ENCODE results near the gene PRDM12. TPM values are rescaled to one million over a fixed set of nuclear protein-coding genes. Genes with fewer than 3 reads are reported as not detected.
A peak's percentile ranks its signal among the peaks of the same experiment; 100 is the strongest.

The PRDM12 gene
- total and polyA plus RNA-seq, 2 donors, result not detected

DNA sequence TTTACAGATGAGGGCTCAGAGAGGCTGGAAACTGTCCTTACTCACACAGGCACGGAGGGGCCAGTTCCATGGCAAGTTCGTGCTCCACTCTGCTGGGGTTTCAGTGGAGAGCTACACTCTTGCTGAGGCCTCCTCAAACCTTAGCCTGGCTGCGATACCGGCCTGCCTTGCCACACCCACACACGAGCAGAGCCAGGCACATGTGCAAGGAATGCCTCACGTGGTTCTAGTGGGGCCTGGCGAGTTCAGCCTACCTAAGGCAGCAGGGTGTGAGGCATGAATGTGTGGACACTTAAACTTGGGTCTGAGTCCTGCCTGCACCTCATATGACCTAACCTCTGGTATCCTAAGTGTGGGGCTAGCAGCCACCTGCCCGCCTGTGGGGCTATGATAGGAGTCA lies 21.5 kb upstream of the PRDM12 start:
- peaks cover 1% of the 10 kb centered on the region for H3K36me3 ChIP-seq (ENCODE audit: insufficient read depth)
- no peaks in the 10 kb centered on the region for H3K4me1 ChIP-seq (ENCODE audit: insufficient read depth)
- H3K27ac ChIP-seq (ENCODE audit: low read depth), result no peak overlapping the region
- H3K4me3 ChIP-seq (ENCODE audit: low read depth, low read length), result no peak overlapping the region
- WGBS, result 77% methylated on average over 8 of the region's 8 CpGs
- no peak for DNase-seq (ENCODE audit: extremely low spot score)

GRCh38 chr9:130651221-130651620 lies 13.2 kb upstream of the PRDM12 start:
- no peak for DNase-seq (ENCODE audit: extremely low spot score)
- H3K27ac ChIP-seq (ENCODE audit: low read depth), result no peak overlapping the region
- no peak overlapping the region for H3K4me3 ChIP-seq (ENCODE audit: low read depth, low read length)
- H3K4me1 ChIP-seq (ENCODE audit: insufficient read depth), result no peaks in the 10 kb centered on the region
- 79% methylated on average over 15 of the region's 15 CpGs for WGBS
- H3K36me3 ChIP-seq (ENCODE audit: insufficient read depth), result no peaks in the 10 kb centered on the region

GRCh38 chr9:130651752-130652151 lies 12.6 kb upstream of the PRDM12 start:
- DNase-seq (ENCODE audit: extremely low spot score), result no peak
- 94% methylated on average over 18 of the region's 18 CpGs for WGBS
- Histone ChIP-seq H3K4me1 (ENCODE audit: insufficient read depth) (no peaks in the 10 kb centered on the region), H3K36me3 (ENCODE audit: insufficient read depth) (no peaks in the 10 kb centered on the region), H3K4me3 (ENCODE audit: low read depth, low read length) (no peak overlapping the region), H3K27ac (ENCODE audit: low read depth) (no peak overlapping the region)

GRCh38 chr9:130654879-130655278 lies 9.5 kb upstream of the PRDM12 start:
- Histone ChIP-seq H3K4me1 (ENCODE audit: insufficient read depth) (no peaks in the 10 kb centered on the region), H3K36me3 (ENCODE audit: insufficient read depth) (no peaks in the 10 kb centered on the region), H3K4me3 (ENCODE audit: low read depth, low read length) (no peak overlapping the region), H3K27ac (ENCODE audit: low read depth) (no peak overlapping the region)
- 80% methylated on average over 6 of the region's 6 CpGs for WGBS
- DNase-seq (ENCODE audit: extremely low spot score), result no peak

DNA sequence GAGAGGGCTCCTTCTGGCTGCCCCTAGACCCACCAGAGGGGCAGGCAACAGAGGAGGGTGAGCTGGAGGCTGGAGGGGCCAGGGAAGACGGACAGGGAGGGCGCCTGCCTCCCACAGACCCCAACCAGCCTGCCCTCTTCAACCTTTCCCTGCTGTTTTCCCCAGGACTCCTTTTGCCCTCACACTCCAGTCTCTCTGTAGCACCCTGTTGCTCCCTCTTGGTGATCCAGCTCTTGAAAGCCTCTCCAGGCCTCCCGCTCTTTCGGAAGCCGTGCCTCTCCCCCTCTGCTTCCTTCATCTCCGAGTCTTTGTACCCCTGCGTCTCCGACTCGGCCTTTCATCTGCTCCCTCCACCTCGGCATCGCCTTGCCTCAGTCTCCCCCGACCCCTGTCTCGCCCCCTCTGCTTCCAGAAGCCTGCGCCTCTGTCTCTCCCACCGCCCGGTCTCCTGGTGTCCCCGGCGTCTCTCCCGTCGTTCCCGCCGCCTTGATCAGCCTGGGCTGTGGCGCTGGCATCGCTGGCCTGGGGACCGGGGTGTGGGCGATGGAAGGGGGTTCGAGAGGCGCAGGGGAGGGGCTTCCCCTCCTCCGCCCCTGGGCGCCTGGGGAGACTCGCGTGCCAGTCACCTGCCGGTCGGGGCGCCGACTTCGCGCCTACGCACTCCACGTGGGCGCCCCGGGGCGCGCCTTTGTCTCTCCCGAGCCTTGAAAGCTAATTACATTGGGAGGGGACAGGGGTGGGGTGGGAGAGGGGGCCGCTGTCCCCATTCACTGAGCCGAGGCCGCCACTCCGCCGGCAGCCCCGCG lies 5.3 kb upstream of the PRDM12 start:
- 10% methylated on average over 52 of the region's 52 CpGs for WGBS
- Histone ChIP-seq H3K27ac (ENCODE audit: low read depth) (no peak overlapping the region), H3K4me1 (ENCODE audit: insufficient read depth) (no peaks in the 10 kb centered on the region), H3K4me3 (ENCODE audit: low read depth, low read length) (no peak overlapping the region), H3K36me3 (ENCODE audit: insufficient read depth) (no peaks in the 10 kb centered on the region)
- no peak for DNase-seq (ENCODE audit: extremely low spot score)

DNA sequence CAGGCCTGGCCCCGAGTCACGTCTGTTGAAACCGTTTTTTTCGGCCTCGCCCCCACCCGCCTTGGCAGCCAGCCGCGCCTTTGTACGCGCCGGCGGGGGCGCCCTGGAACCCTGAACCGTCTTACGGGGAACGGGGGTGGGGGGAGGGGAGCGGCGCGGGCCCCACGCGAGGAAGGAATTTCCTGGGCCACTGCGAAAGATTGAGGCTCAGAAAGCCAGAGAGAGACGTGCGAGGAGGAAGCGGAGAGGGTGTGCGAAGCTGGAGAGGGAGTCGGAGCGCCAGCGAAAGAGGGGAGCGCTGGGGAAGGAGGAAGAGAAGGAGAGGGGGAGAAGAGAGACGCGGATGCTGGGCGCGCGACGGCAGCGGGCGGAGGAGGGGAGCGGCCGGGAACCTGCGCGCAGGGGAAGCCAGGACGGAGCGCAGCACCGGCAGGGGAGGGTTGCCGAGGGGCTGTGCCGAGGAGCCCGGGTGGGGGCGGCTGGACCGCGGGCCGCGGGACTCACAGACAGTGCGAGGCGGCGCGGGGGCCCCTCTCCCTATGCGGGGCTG lies 4.6 kb upstream of the PRDM12 start:
- Histone ChIP-seq H3K36me3 (ENCODE audit: insufficient read depth) (no peaks in the 10 kb centered on the region), H3K27ac (ENCODE audit: low read depth) (no peak overlapping the region), H3K4me1 (ENCODE audit: insufficient read depth) (no peaks in the 10 kb centered on the region), H3K4me3 (ENCODE audit: low read depth, low read length) (no peak overlapping the region)
- 2% methylated on average over 58 of the region's 58 CpGs for WGBS
- no peak for DNase-seq (ENCODE audit: extremely low spot score)

DNA sequence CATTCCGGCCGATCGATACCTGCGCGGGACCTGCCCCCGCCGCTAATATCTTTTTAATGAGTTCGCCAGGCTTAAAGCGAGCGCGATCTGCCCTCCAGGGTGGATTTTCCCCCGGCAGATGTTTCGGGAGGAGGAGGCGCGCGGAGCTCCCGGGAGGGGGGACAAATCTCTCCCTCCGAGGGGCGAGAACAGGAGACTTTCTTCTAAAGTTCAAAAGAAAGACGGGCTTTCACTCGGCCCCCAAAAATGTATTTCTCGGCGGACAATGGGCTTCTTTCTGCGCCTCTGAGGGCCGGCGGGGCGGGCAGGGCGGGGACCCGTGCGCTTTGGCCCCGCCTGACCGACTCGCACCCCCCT lies 4.1 kb upstream of the PRDM12 start:
- DNase-seq (ENCODE audit: extremely low spot score), result no peak
- 1% methylated on average over 33 of the region's 33 CpGs for WGBS
- no peaks in the 10 kb centered on the region for H3K36me3 ChIP-seq (ENCODE audit: insufficient read depth)
- peak overlapping the region; percentile 34 for H3K4me3 ChIP-seq (ENCODE audit: low read depth, low read length)
- no peaks in the 10 kb centered on the region for H3K4me1 ChIP-seq (ENCODE audit: insufficient read depth)
- H3K27ac ChIP-seq (ENCODE audit: low read depth), result no peak overlapping the region

- WGBS, result 1% methylated on average over 82 of the region's 82 CpGs
- no peaks in the 10 kb centered on the region for H3K4me1 ChIP-seq (ENCODE audit: insufficient read depth)
- no peak overlapping the region for H3K27ac ChIP-seq (ENCODE audit: low read depth)
- no peak for DNase-seq (ENCODE audit: extremely low spot score)
- H3K36me3 ChIP-seq (ENCODE audit: insufficient read depth), result no peaks in the 10 kb centered on the region
- H3K4me3 ChIP-seq (ENCODE audit: low read depth, low read length), result peak overlapping the region; percentile 34
These were observed 3.5 kb upstream of the PRDM12 start for GRCh38 chr9:130660683-130661450.

DNA sequence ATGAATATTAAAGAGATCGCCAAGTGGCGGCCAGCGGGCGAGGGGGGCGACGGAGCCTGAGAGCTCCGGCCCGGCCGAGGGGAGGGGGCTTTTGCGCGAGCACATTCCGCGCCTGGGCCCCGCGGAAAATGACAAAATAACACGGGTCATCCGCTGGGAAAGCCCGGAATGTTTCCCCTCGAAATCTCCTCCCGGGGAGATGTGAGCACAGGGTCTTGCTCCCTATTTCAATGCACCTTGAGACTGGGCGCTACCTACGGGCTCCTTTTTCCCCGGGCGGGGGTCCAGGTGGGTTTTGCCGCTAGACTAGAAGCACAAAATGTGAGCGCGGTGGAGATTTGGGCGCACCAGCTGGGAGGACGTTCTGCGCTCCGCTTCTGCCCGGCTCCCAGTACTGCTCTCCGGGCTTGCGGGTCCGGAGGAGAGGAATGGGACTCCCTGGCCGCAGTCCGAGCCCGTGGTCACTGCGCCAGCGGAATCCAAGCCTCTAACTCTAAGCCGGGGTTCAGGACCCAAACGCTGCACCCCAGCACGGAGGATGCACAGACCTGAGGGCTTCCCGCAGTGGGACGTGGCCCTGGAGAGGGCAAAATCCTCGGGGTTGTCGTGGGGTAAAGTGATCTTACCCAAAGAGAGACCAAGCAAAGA lies 2.8 kb upstream of the PRDM12 start:
- WGBS, result 3% methylated on average over 47 of the region's 47 CpGs
- Histone ChIP-seq H3K27ac (ENCODE audit: low read depth) (no peak overlapping the region), H3K4me1 (ENCODE audit: insufficient read depth) (no peaks in the 10 kb centered on the region), H3K4me3 (ENCODE audit: low read depth, low read length) (no peak overlapping the region), H3K36me3 (ENCODE audit: insufficient read depth) (no peaks in the 10 kb centered on the region)
- no peak for DNase-seq (ENCODE audit: extremely low spot score)

DNA sequence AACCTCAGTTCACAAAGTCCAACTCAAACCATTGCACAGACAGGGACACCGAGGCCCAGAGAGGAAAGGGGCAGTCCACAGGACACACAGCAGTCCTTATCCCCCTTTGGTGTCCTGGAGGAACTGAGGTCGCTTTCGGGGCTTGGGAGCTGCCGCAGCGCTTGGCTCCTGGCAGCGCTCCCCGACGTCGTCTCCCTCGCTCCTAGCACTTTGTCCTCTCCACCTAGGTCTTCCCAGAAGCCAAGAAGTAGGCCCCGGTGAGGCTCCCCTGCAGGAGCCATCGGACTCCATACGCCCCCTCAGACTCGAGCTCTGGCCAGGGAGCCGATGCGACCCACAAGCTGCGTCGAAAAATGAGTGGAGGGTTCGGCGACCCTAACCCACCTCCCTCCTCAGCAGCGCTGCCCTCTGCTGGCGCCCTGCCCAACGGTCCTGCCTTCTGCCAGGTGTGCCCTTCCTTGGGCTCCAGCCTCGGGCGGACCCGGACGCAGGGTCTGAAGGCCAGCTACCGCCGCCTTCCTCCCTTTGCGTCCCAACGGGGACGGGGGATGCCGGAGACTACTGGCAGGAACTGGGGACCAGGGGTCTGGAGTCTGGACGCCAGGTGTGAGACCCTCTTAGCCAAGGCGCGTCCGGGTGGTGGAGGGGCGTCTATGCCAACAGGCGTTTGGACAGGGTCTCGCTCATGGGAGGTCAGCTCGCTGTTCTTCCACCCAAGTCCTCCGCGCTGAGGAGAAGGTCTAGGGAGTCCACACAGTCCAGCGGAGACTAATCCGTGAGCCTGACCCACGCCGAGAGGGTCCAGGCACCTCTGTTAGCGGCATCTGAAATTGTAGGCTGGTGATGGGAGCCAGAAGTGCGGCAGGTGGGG lies 2.1 kb upstream of the PRDM12 start:
- WGBS, result 5% methylated on average over 49 of the region's 49 CpGs
- H3K27ac ChIP-seq (ENCODE audit: low read depth), result no peak overlapping the region
- H3K4me3 ChIP-seq (ENCODE audit: low read depth, low read length), result no peak overlapping the region
- no peaks in the 10 kb centered on the region for H3K4me1 ChIP-seq (ENCODE audit: insufficient read depth)
- no peaks in the 10 kb centered on the region for H3K36me3 ChIP-seq (ENCODE audit: insufficient read depth)
- DNase-seq (ENCODE audit: extremely low spot score), result no peak

DNA sequence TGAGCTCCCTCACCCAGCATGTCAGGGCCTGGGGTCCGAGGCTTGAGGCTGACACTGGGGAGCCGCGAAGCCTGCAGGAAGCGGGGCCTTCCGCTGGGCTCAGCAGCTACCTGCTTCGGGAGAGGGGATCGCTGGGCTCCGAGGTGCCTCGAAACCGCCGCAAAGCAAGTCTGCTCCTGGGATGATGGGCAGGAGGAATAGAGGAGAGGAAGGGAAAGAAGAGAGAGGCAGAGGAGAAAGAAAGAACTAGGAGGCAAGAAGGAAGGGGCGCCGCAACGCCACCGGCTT lies 1.5 kb upstream of the PRDM12 start:
- 4% methylated on average over 15 of the region's 15 CpGs for WGBS
- Histone ChIP-seq H3K27ac (ENCODE audit: low read depth) (no peak overlapping the region), H3K4me1 (ENCODE audit: insufficient read depth) (no peaks in the 10 kb centered on the region), H3K36me3 (ENCODE audit: insufficient read depth) (no peaks in the 10 kb centered on the region), H3K4me3 (ENCODE audit: low read depth, low read length) (no peak overlapping the region)
- DNase-seq (ENCODE audit: extremely low spot score), result no peak

DNA sequence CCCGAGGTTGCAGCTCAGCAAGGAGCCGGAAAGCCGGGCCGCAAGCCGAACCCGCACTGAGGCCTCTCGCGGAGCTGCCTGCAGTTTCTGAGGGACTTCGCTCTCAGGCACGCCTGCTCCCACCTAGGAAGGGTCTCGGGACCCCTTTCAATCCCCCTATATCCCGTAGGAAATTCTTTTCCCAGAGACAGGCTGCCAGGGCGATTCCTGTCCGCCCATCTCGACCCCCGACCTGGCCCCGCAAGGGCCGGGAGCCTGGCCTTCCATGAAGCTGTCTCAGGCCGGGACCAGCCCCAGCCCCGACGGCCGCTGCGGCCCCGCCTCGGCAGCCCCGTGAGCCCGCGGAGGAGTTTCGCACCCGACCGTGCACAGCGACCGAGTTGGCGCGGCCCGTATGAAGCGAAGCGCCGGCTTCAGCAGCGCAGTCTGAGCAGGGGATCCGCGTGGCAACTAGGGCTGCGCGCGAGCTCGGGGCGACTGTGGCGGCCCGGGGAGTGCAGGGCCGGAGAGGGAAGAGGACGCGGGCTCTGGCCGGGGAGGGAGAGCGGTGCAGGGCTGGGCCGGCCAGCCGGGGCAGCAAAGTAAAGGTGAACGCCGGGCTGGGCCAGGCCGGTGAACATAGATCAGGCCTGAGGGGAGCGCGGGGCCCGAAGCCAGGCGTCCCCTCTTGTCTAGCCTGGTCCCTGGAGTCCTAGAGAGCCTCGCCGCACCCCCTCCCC lies 977 bp upstream of the PRDM12 start:
- H3K4me3 ChIP-seq (ENCODE audit: low read depth, low read length), result peak overlapping the region; percentile 15
- H3K4me1 ChIP-seq (ENCODE audit: insufficient read depth), result no peaks in the 10 kb centered on the region

DNA sequence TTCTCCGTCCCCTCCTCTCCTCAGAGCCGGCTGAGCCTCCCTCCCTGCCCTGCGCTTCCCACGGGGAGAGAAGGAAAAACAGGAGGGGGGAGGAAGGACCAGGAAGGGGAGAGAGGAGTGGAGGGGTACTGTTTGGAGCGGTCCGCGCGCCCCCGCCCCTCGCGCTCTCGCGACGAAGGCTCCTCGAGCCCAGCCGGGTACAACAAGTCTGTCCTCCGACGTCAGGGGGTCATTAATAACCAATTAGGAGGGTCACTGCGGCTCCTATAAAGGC lies 480 bp upstream of the PRDM12 start:
- Histone ChIP-seq H3K4me1 (ENCODE audit: insufficient read depth) (no peaks in the 10 kb centered on the region), H3K27ac (ENCODE audit: low read depth) (no peak overlapping the region), H3K4me3 (ENCODE audit: low read depth, low read length) (peak overlapping the region; percentile 15), H3K36me3 (ENCODE audit: insufficient read depth) (no peaks in the 10 kb centered on the region)
- WGBS, result 1% methylated on average over 19 of the region's 19 CpGs
- no peak for DNase-seq (ENCODE audit: extremely low spot score)

More for the DNA sequence above, 977 bp upstream of the PRDM12 start:
- 2% methylated on average over 65 of the region's 65 CpGs for WGBS
- Histone ChIP-seq H3K36me3 (ENCODE audit: insufficient read depth) (no peaks in the 10 kb centered on the region), H3K27ac (ENCODE audit: low read depth) (no peak overlapping the region)
- no peak for DNase-seq (ENCODE audit: extremely low spot score)
